Globus pallidus (tissue), 1 donor: Measurements from ENCODE around the gene ZNF586.
"Not testable (repeated sequence)": the region's sequence is repeated elsewhere in the genome, so short reads cannot be mapped to it uniquely, and the experiment has no call there.

ENCODE experiments used
- DNase-seq: peaks from one replicate; pipeline ENCODE4 v3.0.0-alpha.2; 2015; ENCODE audit warnings: low spot score

Gene ZNF586

DNA sequence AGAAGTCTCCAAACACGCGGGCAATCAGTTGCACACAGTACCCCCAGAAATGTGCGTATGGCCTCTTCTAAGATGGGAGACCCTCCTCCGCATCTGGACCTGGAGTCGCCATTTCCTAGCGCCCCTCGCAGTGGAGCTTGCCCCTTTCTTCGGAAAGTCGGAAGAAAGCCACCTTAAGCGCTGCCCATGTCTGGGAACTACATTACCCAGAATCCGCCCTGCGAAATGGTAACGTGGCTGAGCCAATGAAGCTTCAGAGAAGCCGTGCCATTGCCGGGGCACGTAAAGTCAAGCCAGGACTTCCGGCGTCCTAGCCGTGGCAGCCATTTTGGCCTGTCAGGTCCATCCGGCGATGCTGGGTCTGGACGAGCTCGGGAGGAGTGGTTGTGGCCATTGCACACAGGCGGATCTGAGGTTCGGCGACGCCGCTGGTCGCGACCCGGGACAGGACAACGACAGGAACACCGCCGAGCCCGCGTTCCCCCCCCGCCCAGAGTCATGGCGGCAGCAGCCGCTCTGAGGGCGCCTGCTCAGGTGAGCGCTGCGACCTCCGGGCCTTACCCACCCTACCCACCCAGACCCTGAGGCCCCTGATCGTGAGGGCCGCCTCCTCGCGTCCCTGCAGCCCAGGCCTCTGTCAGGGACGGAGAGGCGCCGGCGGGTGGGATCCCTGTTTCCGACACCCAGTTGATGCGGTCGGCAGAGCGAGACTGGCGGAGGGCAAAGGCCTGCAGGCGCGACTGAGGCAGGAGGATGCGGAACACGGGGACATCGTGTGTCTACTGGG is at the start of gene ZNF586:
Gene ZNF586, plus strand, starts transcription at position 332 of the 787 bp plus-strand sequence. Its CDS starts 167 bp downstream, at position 499.
- peak; percentile 92 for DNase-seq

DNA sequence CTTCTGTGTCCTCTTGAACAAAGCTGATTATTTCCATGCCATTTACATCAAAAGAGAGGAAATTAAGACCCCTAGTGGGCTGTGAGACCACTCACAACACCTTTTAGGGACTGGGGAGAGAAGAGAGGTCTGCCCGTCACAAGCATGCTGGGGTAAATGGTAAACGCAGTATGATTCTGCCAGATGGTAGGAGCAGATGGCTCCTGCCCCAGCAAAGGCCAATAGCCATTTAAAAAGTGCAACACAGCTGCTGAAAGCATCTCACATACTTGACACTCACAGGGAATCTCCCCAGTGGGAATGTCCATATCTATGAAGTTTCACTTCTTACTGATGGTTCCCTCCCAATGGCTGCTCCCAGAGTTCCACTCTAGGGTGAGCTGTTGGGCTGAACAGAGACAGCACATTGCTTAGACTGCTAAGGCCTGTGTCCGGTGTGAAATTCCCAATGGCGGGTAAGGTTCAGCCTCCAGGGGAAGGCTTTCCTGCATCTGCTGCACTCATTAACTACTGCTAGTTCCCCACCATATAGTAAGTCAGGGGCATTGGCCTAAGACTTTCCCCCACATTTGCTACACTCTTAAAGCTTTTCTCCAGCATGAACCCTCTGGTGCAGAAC is 49.5 kb upstream of the ZNF586 start:
- no peak for DNase-seq

DNA sequence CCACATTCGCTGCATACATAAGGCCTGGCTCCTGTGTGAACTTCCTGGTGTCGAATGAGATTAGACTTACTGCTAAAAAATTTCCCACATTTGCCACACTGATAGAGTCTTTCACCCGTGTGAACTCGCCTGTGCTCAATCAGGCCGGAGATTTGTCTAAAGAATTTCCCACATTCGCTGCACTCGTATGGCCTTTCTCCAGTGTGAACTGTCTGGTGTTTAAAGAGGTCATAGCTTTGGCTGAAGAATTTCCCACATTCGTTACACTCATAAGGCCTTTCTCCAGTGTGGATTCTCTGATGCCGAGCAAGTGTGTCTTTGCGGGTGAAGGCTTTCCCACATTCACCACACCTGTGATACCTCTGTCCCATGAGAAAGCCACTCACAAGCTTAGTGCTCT is 48.6 kb upstream of the ZNF586 start:
- DNase-seq, result no peak

DNA sequence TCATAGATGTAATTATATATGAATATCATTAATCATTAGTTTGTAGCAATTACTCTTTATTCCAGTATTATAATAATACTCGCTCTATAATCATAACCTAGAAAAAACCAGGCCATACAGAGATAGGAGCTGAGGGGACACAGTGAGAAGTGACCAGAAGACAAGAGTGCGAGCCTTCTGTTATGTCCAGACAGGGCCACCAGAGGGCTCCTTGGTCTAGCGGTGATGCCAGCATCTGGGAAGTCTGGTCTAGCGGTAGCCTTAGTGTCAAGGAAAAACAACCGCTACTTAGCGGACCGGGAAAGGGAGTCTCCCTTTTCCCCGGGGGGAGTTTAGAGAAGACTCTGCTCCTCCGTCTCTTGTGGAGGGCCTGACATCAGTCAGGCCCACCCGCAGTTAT is 31.2 kb upstream of the ZNF586 start:
- not testable (repeated sequence) for DNase-seq

DNA sequence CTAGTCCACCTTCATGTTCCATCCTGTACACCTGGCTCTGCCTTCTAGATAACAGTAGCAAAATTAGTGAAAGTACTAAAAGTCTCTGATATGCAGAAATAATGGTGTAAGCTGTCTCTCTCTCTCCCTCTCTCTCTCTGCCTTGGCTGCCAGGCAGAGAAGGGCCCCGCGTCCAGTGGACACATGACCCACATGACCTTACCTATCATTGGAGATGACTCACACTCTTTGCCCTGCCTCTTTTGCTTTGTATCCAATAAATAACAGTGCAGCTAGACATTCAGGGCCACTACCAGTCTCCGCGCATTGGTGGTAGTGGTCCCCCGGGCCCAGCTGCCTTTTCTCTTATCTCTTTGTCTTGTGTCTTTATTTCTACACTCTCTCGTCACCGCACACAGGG is 30.7 kb upstream of the ZNF586 start:
- DNase-seq, result not testable (repeated sequence)

DNA sequence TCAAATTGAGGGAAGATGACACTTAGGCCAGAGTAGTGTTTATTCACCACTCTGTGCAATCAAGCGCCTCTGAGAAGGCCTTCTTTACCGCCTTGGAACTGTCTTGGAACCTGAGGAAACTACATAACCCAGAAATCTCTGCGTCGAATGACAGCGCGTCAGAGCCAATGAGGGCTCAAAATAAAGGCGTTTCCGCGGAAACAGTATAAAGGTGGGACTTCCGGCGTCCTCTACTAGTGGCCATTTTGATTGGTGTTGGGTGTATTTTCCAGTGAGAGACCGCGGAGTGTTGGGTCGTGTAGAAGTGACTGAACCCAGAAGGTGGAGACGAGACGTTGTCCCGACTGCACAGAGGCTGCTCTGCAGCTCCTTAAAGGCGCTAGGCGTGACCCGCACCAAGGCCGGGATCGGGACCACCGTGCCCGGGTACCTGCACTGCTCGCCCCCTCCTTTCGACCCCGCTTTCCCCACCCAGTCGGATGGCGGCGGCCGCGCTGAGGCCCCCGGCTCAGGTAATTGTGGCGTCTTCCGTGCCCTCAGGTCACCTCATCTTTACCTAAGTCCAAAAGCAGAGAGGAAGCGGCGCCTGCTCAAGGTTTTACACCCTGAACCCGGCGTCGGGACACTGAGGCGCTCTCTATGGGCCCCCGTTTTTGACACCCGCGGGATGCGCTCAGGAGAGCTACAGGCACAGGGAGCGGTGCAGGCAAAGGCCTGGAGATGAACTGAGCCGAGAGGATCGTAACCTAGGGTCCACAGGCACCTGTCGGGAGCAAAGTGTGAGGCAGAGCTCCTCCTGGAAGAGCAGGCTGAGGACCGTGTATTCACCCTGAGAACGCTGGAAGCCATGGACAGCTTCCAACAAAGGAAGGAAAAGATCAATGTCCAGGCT is 22.6 kb upstream of the ZNF586 start, which contains the start of gene ZNF776:
Gene ZNF776, plus strand, starts transcription at position 236 of the 892 bp plus-strand sequence. Its CDS starts 244 bp downstream, at position 480.
- DNase-seq, result peak; percentile 91

DNA sequence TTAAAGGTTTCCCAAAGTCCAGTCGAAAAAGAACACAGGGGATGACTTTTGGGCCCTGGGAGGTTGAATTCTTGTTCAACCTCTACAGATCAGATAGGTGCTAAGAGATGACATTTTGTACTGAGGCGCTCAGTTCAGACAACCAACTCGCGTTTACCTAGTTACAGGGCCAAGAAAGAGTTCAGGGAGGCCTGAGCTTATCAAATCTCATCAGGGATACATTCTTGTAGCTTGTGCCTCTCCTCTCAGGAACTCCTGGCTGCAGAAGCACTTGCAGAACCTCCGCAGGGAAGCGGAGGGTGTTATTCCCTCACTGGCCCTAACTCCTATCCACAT is 22.0 kb upstream of the ZNF586 start:
- no peak for DNase-seq

DNA sequence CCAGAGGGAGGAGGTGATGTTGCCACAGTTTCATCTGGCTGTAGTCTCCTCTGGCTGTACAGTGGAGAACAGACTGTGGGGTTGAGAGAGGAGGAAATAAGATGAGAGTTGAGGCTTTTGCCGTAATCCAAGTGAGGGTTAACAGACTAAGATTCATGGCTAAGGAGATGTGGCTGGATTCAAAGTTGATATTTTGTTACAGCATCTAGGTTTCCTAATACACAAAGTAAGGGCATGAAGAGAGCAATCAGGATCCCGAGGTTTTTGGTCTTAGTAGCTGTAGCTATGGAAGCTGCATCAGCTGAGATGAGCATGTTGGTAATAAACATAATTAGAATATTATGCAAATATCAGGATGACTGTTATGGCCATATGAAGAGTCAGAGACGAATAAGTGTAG is 21.4 kb upstream of the ZNF586 start:
- DNase-seq, result no peak

DNA sequence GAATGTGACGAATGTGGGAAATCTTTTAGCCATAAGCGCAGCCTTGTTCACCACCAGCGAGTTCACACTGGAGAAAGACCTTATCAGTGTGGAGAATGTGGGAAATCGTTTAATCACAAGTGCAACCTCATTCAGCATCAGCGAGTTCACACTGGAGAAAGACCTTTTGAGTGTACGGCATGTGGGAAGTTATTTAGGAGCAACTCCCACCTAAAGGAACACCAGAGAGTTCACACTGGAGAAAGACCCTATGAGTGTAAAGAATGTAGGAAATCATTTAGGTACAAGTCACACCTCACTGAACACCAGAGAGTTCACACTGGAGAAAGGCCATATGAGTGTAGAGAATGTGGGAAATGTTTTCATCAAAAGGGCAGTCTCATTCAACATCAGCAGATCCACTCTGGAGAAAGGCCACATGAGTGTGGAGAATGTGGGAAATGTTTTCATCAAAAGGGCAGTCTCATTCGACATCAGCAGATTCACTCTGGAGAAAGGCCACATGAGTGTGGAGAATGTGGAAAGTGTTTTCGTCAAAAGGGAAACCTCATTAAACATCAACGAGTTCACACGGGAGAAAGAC is 15.3 kb upstream of the ZNF586 start:
- DNase-seq, result no peak

DNA sequence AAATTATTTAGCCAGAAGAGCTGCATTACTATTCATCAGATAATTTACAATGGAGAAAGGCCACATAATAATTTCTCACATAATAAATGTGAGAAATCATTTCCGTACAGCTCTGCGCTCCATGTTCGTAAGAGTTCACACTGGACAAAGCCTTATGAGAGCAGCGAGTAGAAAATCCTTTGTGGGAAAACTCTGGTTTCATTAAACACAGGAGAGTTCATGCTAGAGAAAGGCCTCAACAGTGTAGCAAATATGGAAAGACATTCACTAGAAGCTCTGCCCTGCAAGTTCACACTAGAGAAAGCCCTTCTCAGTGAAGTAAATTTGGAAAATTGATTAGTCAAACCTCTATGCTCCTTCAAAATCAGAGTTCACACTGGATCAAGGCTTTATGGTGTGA is 14.4 kb upstream of the ZNF586 start:
- no peak for DNase-seq

DNA sequence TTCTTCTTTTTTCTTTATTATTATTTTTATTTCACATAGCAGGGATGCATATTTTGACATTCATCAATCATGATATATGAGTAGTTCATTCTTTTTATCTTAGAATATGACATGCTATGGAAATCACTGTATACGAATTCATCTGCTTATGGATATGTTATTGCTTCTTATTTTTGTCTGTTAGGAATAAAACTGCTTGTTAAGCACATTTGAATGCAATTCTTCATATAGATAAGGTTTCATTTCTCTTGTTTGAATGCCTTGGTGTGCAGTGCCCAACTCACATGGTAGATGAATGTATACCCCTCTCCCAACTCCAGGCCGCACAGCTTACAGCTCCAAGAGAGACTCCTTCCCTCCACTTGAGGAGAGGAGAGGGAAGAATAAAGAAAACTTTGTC is 11.5 kb upstream of the ZNF586 start:
- DNase-seq, result no peak

DNA sequence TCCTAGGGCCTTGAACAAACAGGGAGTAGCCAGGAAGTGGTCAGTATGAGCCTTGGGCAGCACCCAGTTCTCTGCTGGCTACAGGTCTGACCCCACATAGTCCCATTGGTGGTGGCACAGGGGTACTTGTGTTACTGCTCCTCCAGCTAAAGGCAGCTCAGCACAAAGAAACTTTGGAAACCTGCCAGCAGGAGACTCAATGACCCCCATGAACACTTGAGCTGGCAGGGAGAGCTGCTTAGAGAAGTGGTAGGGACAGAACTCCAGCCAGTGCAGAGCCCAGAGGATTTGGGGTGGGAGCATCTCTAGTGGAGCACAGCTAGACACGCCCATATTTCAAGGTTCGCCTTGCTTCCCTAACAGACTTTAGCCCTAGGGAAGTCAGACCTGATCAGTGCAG is 10.4 kb upstream of the ZNF586 start:
- DNase-seq, result no peak

DNA sequence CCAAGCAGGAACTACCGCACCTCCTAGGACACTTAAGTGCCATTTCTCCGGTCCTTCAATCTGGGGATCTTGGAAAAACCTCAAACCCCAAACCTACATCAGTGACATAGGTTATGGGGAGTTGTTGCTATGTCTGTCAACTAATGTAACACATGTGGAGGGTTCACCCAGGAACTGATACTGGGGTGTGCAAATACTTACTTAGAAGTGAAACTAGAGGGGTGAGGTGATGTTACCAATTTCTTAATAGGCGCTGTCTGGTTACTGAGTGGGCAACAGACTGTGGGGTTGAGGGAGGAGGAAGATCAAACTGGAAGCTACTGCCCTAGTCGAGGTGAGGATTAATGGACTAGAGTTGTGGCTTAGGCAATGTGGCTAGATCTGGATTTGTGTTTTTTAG is 1.9 kb downstream of the ZNF586 start:
- DNase-seq, result no peak

DNA sequence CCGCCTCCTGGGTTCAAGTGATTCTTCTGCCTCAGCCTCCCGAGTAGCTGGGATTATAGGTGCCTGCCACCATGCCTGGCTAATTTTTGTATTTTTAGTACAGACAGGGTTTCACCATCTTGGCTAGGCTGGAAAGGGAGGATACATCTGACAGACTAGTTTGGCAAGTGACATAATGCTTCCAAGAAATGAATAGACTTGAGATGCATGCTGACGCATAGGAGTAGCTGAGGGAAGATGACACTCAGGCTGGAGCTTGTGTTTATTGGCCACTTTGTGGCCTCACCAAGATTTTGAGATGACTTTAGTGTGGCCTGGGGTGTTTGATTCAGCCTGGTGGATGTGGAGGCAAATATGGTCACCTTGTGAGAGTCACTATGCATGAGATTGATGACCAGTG is 4.0 kb downstream of the ZNF586 start:
- no peak for DNase-seq

DNA sequence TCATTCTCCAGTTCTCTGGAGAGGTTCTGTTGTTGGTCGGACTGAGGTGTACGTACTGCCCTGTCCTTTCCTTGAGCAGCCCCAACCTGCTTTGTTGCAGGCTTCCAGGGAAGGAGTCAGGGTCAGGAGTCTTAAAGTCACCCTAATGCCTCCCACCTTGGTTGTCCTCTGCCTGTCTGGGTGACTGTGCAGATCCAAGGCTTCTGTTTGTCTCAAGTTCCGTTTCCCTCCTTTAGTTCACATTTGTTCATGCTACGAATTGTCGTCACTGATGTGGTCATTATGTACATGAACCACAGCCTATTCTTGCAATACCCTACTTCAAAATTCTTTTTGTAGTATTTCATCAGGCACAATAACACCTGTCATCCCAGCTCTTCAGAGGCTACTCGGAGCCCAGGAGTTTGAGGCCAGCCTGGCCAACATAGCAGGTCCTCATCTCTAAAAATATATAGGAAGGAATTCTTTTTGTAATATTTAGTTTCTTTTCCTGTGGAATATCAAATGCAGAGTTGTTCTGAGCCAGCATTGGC is 7.4 kb downstream of the ZNF586 start:
- no peak for DNase-seq

DNA sequence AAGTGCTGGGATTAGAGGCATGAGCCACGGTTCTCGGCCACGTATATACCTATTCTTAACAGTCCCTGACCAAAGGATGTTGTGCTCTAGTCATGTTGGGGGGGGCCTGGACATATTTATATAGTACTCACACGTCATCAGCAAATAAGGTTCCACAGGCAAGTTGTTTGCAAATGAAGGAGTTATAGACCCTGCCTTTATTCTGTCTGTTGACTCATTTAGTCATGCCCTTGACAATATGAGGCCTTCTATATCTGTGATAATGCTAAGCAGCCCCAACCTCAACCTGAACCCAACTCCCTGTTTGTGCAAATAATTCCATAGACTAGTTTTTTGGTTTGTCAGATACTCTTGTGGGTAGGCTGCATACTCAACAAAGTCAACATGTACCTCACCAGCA is 8.9 kb downstream of the ZNF586 start:
- no peak for DNase-seq

DNA sequence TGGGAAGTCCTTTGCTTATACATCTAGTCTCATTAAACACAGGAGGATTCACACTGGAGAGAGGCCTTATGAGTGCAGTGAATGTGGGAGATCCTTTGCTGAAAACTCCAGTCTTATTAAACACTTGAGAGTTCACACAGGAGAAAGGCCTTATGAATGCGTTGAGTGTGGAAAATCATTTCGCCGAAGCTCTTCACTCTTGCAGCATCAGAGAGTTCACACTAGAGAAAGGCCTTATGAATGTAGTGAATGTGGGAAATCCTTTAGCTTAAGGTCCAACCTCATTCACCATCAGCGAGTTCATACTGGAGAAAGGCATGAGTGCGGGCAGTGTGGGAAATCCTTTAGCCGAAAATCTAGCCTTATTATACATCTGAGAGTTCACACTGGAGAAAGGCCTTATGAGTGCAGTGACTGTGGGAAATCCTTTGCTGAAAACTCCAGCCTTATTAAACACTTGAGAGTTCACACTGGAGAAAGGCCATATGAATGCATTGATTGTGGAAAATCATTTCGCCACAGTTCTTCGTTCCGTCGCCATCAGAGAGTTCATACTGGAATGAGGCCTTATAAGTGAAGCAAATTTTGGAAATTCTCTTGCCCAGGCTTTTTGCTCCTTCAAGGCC is 9.9 kb downstream of the ZNF586 start:
- DNase-seq, result no peak

DNA sequence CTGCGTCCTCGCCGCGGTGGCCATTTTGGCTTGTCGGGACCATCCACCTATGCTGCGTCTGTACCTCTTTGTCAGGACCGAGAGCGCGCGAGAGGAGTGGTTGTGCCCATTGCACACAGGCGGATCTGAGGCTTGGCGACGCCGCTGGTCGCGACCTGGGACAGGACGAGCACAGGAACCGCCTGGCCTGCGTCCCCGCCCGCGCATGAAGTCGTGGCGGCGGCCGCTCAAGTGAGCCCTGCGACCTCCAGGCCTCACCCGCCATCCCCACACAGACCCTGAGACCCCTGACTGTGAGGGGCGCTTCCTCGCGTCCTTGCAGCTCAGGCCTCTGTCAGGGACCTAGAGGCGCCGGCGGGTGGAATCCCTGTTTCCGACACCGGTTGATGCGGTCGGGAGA is 16.8 kb downstream of the ZNF586 start:
- DNase-seq, result no peak

DNA sequence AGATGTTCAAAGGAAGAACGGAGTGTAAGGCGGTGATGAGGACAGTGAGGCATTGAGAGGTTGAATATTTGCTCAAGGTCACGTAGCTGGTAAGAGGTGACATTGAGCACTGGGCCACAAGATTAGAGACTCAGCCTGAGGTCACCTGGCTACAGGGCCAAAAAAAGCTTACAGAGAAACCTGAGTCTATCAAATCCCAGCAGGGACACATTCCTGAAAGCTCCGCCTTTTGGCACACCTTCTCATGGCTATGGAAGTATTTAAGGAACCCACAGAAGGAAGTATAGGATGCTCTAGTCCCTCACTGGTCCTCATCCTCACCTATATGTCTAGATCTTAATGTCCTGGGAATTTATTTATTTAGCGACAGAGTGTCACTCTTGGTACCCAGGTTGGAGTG is 17.4 kb downstream of the ZNF586 start:
- no peak for DNase-seq

DNA sequence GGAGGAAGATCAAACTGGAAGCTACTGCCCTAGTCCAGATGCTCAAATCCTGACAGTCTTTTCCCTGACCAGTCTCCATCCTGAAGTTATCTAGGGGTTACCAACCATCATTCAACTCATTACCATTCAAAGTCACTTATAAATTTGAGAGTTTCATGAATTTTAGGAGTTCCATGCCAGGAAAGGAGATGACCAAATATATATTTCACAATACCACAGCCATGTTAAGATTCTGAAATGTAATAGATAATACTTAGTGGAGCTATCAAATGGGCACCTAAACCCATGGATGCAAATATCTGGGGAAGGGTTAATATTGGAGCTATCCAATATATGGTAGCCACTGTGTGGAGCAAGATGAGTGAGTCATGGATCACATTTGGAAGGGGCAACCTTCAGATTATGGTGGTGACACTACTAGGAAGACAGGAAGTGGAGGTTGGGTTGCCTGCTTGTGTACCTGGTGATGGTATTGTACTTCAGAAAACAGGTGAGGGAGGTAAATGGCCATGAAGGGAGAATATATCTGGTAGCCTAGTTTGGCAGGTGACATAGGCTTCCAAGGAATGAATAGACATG is 18.7 kb downstream of the ZNF586 start:
- no peak for DNase-seq

DNA sequence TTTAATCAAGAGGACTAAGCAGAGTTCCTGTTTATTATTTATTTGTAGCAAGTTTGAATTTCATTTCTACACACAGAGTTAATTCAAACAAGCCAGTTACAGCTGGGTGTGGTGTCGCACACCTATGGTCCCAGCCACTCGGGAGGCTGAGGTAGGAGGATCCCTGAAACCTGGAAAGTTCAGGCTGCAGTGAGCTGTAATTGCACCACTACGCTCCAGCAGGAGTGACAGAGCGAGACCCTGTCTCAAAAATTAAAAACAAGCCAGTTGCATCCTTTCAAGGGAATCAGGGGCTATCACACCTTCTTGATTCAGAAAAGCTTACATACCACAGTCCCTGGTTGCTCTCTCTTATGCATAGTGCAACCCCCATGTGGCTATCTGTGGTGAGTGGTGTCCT is 19.8 kb downstream of the ZNF586 start:
- no peak for DNase-seq
